HepG2 (cell line): ENCODE measurements around the gene TTC22. TPM values are rescaled to one million over a fixed set of nuclear protein-coding genes. Genes with fewer than 3 reads are reported as not detected.

Source experiments
- BRD4 ChIP-seq: sonication (generic); formaldehyde crosslinking; IDR thresholded peaks from 2 replicates; pipeline ENCODE4 v1.4.0; 2020; ENCODE audit warnings: missing genetic modification reagents
- DMAP1 ChIP-seq: IDR thresholded peaks from 2 replicates; pipeline ENCODE4 v1.6.1; 2016
- KDM2A ChIP-seq: sonication (generic); formaldehyde crosslinking; IDR thresholded peaks from 2 replicates; pipeline ENCODE4 v1.4.0; 2020; ENCODE audit warnings: low read depth, missing genetic modification reagents, borderline replicate concordance
- KLF16 ChIP-seq, 2 experiments: sonication (generic) in 1 of 2; formaldehyde crosslinking in 1 of 2; IDR thresholded peaks; 2 replicates each; pipeline versions ENCODE4 v1.6.1 to v1.8.0; 2016 to 2023; ENCODE audit warnings: missing genetic modification reagents in 2 of 2, missing compliant biosample characterization in 1 of 2
- MIER3 ChIP-seq: IDR thresholded peaks from 2 replicates; pipeline ENCODE4 v1.6.1; 2016; ENCODE audit warnings: missing compliant biosample characterization, borderline replicate concordance
- REL ChIP-seq: sonication (generic); formaldehyde crosslinking; conservative IDR thresholded peaks from 2 replicates; pipeline ENCODE4 v1.8.0; 2022; ENCODE audit warnings: mild to moderate bottlenecking, missing genetic modification reagents, moderate library complexity
- SIN3A ChIP-seq: IDR thresholded peaks from 2 replicates; pipeline ENCODE4 v1.6.1; 2011; ENCODE audit warnings: low read depth, mild to moderate bottlenecking, control low read depth, low read length, borderline replicate concordance
- SUZ12 ChIP-seq: fragments of 150-350 bp; IDR thresholded peaks from 2 replicates; pipeline ENCODE4 v1.6.1; 2014; ENCODE audit warnings: low read depth, low read length
- TCF7 ChIP-seq: sonication (generic); IDR thresholded peaks from 2 replicates; pipeline ENCODE4 v1.6.1; 2016; ENCODE audit warnings: antibody characterized with exemption, low read depth
- TEAD3 ChIP-seq: optimal IDR thresholded peaks from 2 replicates; pipeline ENCODE3; 2016; ENCODE audit warnings: borderline replicate concordance
- WIZ ChIP-seq: sonication (generic); formaldehyde crosslinking; IDR thresholded peaks from 2 replicates; pipeline ENCODE4 v1.5.1; 2020; ENCODE audit warnings: mild to moderate bottlenecking, missing genetic modification reagents
- YY1 ChIP-seq: IDR thresholded peaks from 2 replicates; pipeline ENCODE4 v1.6.1; 2011; ENCODE audit warnings: low read length, low read depth, moderate library complexity, mild to moderate bottlenecking; ENCODE audit not compliant: insufficient read depth, insufficient replicate concordance
- ZBTB38 ChIP-seq: sonication (generic); formaldehyde crosslinking; IDR thresholded peaks from 2 replicates; pipeline ENCODE4 v1.5.1; 2020; ENCODE audit warnings: mild to moderate bottlenecking, missing genetic modification reagents
- ZNF207 ChIP-seq: fragments of 450-650 bp; IDR thresholded peaks from 2 replicates; pipeline ENCODE4 v1.6.1; 2016; ENCODE audit warnings: antibody characterized with exemption, borderline replicate concordance
- ZNF264 ChIP-seq: sonication (generic); formaldehyde crosslinking; IDR thresholded peaks from 2 replicates; pipeline ENCODE4 v1.4.0; 2020; ENCODE audit warnings: missing genetic modification reagents
- ZNF3 ChIP-seq: IDR thresholded peaks from 2 replicates; pipeline ENCODE4 v1.7.0; 2017; ENCODE audit warnings: inconsistent platforms
- ZNF460 ChIP-seq: sonication (generic); formaldehyde crosslinking; IDR thresholded peaks from 2 replicates; pipeline ENCODE4 v1.5.1; 2020; ENCODE audit warnings: missing genetic modification reagents, mild to moderate bottlenecking, borderline replicate concordance
- ZNF484 ChIP-seq: sonication (generic); formaldehyde crosslinking; IDR thresholded peaks from 2 replicates; pipeline ENCODE4 v1.5.1; 2020; ENCODE audit warnings: mild to moderate bottlenecking, low read depth, missing genetic modification reagents, borderline replicate concordance
- ZNF547 ChIP-seq: sonication (generic); formaldehyde crosslinking; IDR thresholded peaks from 2 replicates; pipeline ENCODE4 v1.5.1; 2020; ENCODE audit warnings: mild to moderate bottlenecking, missing genetic modification reagents
- ZNF569 ChIP-seq: sonication (generic); formaldehyde crosslinking; IDR thresholded peaks from 2 replicates; pipeline ENCODE4 v1.5.0; 2020; ENCODE audit warnings: mild to moderate bottlenecking, missing genetic modification reagents, moderate library complexity, borderline replicate concordance
- ZNF577 ChIP-seq: sonication (generic); formaldehyde crosslinking; IDR thresholded peaks from 2 replicates; pipeline ENCODE4 v1.4.0; 2020; ENCODE audit warnings: mild to moderate bottlenecking, low read depth, missing genetic modification reagents, borderline replicate concordance
- ZNF629 ChIP-seq: sonication (generic); formaldehyde crosslinking; conservative IDR thresholded peaks from 2 replicates; pipeline ENCODE4 v1.5.0; 2020; ENCODE audit warnings: missing genetic modification reagents
- ZNF772 ChIP-seq: sonication (generic); formaldehyde crosslinking; IDR thresholded peaks from 2 replicates; pipeline ENCODE4 v1.5.0; 2020; ENCODE audit warnings: mild to moderate bottlenecking, missing genetic modification reagents
- polyA plus RNA-seq, 8 experiments: library from polyadenylated mRNA; depleted of rRNA in 3 of 8; stranded (reverse) in 7 of 8; unstranded in 1 of 8; fragments of >200 nt; fragmentation: Illumina TruSeq in 4 of 8; extraction: Trizol in 4 of 8; gene quantifications; 2 replicates each; pipeline versions ENCODE4 v1.2.1 to v1.2.3, GENCODE V29; 2011 to 2016; ENCODE audit warnings: low read depth in 4 of 8, missing spikeins in 1 of 8, mixed read lengths in 1 of 8; ENCODE audit not compliant: insufficient read depth in 1 of 8
- total RNA-seq, 5 experiments: library from RNA; depleted of rRNA; stranded (reverse); fragments of >200 nt; fragmentation: Illumina TruSeq; extraction: Trizol; gene quantifications; 2 replicates each; pipeline ENCODE4 v1.2.3, GENCODE V29; 2016; ENCODE audit warnings: low read depth in 1 of 5
- TF ChIP-seq, protein P1 (sequence below): sonication (generic); formaldehyde crosslinking; IDR thresholded peaks from 2 replicates; pipeline ENCODE4 v1.4.0; 2020; ENCODE audit warnings: mild to moderate bottlenecking, missing genetic modification reagents
- TF ChIP-seq, protein P2 (sequence below): sonication (generic); formaldehyde crosslinking; IDR thresholded peaks from 2 replicates; pipeline ENCODE4 v1.4.0; 2020; ENCODE audit warnings: missing genetic modification reagents
- TF ChIP-seq, protein P3 (sequence below): sonication (generic); formaldehyde crosslinking; conservative IDR thresholded peaks from 2 replicates; pipeline ENCODE4 v1.5.0; 2020; ENCODE audit warnings: missing genetic modification reagents

TTC22 gene
- total and polyA plus RNA-seq, 2 of the 13 experiments (the other 11 are each of a cell fraction or from before 2014, with no cell fraction given) = not detected

DNA sequence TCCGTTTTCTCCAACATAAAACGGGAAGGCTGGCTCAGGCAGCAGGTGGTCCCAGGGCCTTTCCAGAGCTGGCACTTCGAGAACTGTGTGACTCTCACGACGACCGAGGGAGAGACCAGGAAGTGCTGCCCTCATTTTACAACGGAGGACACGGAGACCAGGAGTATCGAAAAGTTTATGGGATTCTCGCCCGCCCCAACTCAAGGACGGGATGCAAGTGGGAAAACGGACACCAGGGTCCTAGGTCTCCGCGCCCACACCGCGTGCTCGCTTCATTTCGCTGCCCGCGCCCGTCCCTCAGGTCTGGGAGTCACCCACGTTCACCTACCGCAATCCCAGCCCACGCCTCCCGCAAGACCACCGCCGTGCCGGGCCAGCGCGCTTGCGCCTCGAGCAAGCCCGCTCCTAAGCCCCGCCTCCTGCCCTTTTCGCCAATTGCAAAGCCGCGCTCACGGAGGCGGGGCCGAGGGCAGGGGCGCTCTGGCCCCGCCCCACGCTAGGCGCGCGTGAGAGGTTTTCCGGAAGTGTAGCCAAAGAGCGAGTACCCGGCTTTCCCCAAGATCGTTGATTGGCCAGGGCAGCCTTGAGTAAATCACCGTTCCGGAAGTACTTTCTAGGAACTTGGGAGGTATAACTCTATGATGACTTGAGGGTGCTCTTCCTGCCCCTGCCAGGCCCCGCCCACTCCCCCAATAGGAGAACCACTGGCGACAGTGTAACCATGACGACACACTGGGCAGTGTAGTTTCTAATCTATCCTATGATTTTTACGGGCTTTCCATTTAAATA is 36.8 kb downstream of the TTC22 start, which contains the start of gene PARS2 (continued):
- TF ChIP-seq, protein P1, sequence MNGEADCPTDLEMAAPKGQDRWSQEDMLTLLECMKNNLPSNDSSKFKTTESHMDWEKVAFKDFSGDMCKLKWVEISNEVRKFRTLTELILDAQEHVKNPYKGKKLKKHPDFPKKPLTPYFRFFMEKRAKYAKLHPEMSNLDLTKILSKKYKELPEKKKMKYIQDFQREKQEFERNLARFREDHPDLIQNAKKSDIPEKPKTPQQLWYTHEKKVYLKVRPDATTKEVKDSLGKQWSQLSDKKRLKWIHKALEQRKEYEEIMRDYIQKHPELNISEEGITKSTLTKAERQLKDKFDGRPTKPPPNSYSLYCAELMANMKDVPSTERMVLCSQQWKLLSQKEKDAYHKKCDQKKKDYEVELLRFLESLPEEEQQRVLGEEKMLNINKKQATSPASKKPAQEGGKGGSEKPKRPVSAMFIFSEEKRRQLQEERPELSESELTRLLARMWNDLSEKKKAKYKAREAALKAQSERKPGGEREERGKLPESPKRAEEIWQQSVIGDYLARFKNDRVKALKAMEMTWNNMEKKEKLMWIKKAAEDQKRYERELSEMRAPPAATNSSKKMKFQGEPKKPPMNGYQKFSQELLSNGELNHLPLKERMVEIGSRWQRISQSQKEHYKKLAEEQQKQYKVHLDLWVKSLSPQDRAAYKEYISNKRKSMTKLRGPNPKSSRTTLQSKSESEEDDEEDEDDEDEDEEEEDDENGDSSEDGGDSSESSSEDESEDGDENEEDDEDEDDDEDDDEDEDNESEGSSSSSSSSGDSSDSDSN (CRISPR knock-in tag) = peak; percentile 61; the same call in 1 of the 2 replicates
- TF ChIP-seq, protein P2, sequence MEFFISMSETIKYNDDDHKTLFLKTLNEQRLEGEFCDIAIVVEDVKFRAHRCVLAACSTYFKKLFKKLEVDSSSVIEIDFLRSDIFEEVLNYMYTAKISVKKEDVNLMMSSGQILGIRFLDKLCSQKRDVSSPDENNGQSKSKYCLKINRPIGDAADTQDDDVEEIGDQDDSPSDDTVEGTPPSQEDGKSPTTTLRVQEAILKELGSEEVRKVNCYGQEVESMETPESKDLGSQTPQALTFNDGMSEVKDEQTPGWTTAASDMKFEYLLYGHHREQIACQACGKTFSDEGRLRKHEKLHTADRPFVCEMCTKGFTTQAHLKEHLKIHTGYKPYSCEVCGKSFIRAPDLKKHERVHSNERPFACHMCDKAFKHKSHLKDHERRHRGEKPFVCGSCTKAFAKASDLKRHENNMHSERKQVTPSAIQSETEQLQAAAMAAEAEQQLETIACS (CRISPR knock-in tag) = no peak
- no peak for TF ChIP-seq ZNF3 (CRISPR knock-in tag)
- TF ChIP-seq TCF7 = no peak
- TF ChIP-seq, protein P3, sequence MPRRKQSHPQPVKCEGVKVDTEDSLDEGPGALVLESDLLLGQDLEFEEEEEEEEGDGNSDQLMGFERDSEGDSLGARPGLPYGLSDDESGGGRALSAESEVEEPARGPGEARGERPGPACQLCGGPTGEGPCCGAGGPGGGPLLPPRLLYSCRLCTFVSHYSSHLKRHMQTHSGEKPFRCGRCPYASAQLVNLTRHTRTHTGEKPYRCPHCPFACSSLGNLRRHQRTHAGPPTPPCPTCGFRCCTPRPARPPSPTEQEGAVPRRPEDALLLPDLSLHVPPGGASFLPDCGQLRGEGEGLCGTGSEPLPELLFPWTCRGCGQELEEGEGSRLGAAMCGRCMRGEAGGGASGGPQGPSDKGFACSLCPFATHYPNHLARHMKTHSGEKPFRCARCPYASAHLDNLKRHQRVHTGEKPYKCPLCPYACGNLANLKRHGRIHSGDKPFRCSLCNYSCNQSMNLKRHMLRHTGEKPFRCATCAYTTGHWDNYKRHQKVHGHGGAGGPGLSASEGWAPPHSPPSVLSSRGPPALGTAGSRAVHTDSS (CRISPR knock-in tag) = no peak
- TF ChIP-seq SUZ12 = no peak
- TF ChIP-seq SIN3A = peak; percentile 82; the same call in 1 of the 2 replicates
- TF ChIP-seq KDM2A (CRISPR knock-in tag) = no peak
- no peak for TF ChIP-seq ZNF207
- TF ChIP-seq MIER3 (CRISPR knock-in tag) = 0 out of 2 replicates have a peak, but pooled peaks have one; percentile 28
- no peak; the same call in 1 of the 2 replicates for TF ChIP-seq BRD4 (CRISPR knock-in tag)
- no peak for TF ChIP-seq ZNF569 (CRISPR knock-in tag)
- TF ChIP-seq WIZ (CRISPR knock-in tag) = 0 out of 2 replicates have a peak, but pooled peaks have one; percentile 32
- peak; percentile 60; the same call in 1 of the 2 replicates for TF ChIP-seq DMAP1 (CRISPR knock-in tag)
- TF ChIP-seq ZBTB38 (CRISPR knock-in tag) = peak; percentile 72; the same call in 1 of the 2 replicates
- peak; percentile 15 for TF ChIP-seq YY1
- TF ChIP-seq KLF16 (CRISPR knock-in tag; IDR thresholded peaks at IDR 0.05) = peak in 1 of 2 experiments; percentile 49; a peak in 1 of 4 replicates
- TF ChIP-seq ZNF460 (CRISPR knock-in tag) = no peak
- TF ChIP-seq ZNF484 (CRISPR knock-in tag) = no peak
- TF ChIP-seq TEAD3 = no peak
- TF ChIP-seq ZNF629 (CRISPR knock-in tag) = no peak
- TF ChIP-seq ZNF264 (CRISPR knock-in tag) = no peak
- no peak for TF ChIP-seq REL (CRISPR knock-in tag)
- TF ChIP-seq ZNF547 (CRISPR knock-in tag) = peak; percentile 69; the same call in 1 of the 2 replicates
- TF ChIP-seq ZNF772 = peak; percentile 65; the same call in 1 of the 2 replicates
- no peak for TF ChIP-seq ZNF577
